Left hindlimb (tissue), 1 donor: ENCODE results near the gene GPBP1L1.
A peak's percentile ranks its signal among the peaks of the same experiment; 100 is the strongest.

Experiments
- DNase-seq: peaks from one replicate; pipeline ENCODE4 v3.0.0-alpha.2; 2018

Gene GPBP1L1

DNA sequence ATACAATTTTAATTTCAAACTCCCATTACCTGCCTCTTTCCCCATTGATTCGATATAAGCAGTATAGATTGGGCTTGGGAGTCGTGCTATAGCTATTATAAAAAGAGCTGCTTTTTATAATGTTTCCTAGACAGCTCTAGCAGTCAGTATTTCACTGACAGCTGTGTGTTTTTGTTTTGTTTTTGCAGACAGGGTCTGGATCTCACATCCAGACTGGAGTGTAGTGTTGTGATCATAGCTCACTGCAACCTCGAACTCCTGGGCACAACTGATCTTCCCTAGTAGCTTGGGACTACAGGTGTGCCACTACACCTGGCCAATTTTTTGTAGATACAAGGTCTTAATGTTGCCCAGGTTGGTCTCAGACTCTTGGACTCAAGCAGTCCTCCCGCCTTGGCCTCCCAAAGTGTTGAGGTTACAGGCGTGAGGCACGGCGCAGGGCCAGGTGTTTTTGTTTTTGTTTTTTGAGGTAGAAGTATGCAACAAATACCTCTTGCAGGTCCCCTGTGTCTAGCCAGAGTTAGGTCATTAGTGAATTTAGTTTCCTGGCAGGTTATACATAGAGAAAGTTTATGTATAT is 100.7 kb downstream of the GPBP1L1 start:
- no peak for DNase-seq

- DNase-seq = no peak
Observed at GRCh38 chr1:45585110-45585426, 101.3 kb downstream of the GPBP1L1 start.

GRCh38 chr1:45584351-45585109 is 101.8 kb downstream of the GPBP1L1 start:
- peak; percentile 95 for DNase-seq

GRCh38 chr1:45583666-45584350 is 102.5 kb downstream of the GPBP1L1 start, which contains the start of gene NASP:
Gene NASP (plus strand): TSS chr1:45584041. CDS start chr1:45584147, 106 bp downstream.
- DNase-seq = peak; percentile 94

GRCh38 chr1:45583264-45583665 is 103.1 kb downstream of the GPBP1L1 start:
- peak; percentile 96 for DNase-seq
